Measurements from ENCODE around the gene FGD2.

FGD2 gene, protein sequence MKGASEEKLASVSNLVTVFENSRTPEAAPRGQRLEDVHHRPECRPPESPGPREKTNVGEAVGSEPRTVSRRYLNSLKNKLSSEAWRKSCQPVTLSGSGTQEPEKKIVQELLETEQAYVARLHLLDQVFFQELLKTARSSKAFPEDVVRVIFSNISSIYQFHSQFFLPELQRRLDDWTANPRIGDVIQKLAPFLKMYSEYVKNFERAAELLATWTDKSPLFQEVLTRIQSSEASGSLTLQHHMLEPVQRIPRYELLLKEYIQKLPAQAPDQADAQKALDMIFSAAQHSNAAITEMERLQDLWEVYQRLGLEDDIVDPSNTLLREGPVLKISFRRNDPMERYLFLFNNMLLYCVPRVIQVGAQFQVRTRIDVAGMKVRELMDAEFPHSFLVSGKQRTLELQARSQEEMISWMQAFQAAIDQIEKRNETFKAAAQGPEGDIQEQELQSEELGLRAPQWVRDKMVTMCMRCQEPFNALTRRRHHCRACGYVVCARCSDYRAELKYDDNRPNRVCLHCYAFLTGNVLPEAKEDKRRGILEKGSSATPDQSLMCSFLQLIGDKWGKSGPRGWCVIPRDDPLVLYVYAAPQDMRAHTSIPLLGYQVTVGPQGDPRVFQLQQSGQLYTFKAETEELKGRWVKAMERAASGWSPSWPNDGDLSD

DNA sequence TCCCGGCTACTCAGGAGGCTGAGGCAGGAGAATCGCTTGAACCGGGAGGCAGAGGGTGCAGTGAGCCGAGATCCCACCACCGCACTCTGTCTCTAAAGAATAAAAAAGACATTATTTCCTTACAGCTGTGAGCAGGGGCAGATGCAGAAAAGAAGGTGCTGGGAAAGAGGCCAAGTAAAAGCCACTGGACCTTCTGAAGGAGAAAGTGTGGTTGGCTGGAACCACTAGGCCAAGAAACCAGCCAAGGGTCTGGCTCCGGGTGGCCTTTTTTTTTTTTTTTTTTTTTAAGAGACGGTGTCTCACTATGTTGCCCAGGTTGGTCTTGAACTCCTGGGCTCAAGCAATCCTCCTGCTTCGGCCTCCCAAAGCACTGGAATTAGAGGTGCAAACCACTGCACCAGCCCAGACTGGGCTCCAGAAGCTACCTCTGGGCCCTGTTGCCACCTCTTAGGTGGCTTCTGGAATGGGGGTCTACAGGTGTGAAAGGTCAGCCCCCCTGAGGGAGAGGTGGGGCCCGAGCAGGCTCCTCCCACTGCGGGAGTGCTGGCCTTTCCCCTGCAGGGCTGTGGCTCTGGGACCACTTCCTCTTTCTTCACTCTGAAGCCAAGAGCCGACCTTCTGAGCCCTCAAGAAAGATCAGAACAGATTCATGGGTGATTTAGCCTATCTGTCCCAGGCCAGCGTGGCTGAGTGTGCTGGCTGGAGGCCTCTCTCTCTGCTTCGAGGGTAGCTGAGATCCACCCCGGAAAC is at the start of gene FGD2:
Gene FGD2 (plus strand): TSS at position 595 of the 750 bp plus-strand sequence. CDS start 163 bp downstream, outside the sequence.
- H3K27ac ChIP-seq: no peak within 1 kb of the TSS
- in situ Hi-C loops (cut with HindIII; ENCODE audit: low pct_ligation_motif_present, low sequenced_read_pairs): loop anchor here (25.0 kb wide), 1 partner anchor 243 kb away; no protein-coding TSS in a partner anchor
- H3K4me3 ChIP-seq (ENCODE audit: low read depth, low read length): no peak within 1 kb of the TSS
- no peaks in the 10 kb centered on the region for H3K27me3 ChIP-seq (replicated peaks)
- DNase-seq: no peak
- TF ChIP-seq, protein P1, sequence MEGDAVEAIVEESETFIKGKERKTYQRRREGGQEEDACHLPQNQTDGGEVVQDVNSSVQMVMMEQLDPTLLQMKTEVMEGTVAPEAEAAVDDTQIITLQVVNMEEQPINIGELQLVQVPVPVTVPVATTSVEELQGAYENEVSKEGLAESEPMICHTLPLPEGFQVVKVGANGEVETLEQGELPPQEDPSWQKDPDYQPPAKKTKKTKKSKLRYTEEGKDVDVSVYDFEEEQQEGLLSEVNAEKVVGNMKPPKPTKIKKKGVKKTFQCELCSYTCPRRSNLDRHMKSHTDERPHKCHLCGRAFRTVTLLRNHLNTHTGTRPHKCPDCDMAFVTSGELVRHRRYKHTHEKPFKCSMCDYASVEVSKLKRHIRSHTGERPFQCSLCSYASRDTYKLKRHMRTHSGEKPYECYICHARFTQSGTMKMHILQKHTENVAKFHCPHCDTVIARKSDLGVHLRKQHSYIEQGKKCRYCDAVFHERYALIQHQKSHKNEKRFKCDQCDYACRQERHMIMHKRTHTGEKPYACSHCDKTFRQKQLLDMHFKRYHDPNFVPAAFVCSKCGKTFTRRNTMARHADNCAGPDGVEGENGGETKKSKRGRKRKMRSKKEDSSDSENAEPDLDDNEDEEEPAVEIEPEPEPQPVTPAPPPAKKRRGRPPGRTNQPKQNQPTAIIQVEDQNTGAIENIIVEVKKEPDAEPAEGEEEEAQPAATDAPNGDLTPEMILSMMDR (IDR thresholded peaks at IDR 0.05; ENCODE audit: low read depth, low read length, missing control alignments): no peak
- no peaks in the 10 kb centered on the region for H3K36me3 ChIP-seq (replicated peaks)

DNA sequence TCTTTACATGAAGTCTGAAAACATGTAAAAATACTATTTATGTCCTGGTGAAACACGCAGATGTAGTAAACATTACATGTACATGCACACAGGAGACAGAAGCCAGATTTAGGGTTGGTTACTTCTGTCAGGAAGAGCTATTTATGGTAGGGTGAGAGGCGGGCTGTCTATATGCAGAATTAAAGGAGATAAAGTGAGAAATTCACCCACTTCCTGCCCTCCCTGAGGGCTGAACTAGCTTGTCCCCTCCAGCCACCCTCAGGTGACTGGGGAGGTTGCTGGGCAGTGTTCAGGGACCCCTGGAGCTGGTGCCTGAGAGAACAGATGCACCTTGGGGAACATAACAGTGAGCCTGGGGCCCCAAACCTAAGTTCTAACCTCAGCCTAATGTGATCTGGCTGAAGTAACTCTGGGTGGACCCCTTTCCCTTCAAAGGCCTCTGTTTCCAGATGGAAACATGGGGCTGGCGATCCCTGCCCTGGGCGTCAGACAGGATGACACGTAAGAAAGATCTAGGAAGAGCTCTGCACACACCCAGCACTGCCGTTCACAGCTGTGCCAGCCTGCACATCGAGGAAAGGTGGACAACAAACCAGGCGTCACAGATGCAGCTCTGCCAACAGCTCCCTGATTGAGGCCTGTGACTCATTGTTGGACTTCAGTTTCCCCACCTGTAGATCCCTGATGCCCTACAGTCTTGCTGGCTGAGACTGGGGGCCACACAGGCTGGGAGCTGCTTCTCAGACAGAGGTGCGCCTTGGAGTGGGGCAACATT is 49.6 kb upstream of the FGD2 start:
- no peaks in the 10 kb centered on the region for H3K27me3 ChIP-seq (replicated peaks)
- no peak overlapping the region for H3K4me3 ChIP-seq (ENCODE audit: low read depth, low read length)
- TF ChIP-seq, protein P1 (IDR thresholded peaks at IDR 0.05; ENCODE audit: low read depth, low read length, missing control alignments): no peak
- no peak overlapping the region for H3K27ac ChIP-seq
- no peak for DNase-seq
- no peaks in the 10 kb centered on the region for H3K36me3 ChIP-seq (replicated peaks)
- in situ Hi-C loops (cut with HindIII; ENCODE audit: low pct_ligation_motif_present, low sequenced_read_pairs): no loop called here

DNA sequence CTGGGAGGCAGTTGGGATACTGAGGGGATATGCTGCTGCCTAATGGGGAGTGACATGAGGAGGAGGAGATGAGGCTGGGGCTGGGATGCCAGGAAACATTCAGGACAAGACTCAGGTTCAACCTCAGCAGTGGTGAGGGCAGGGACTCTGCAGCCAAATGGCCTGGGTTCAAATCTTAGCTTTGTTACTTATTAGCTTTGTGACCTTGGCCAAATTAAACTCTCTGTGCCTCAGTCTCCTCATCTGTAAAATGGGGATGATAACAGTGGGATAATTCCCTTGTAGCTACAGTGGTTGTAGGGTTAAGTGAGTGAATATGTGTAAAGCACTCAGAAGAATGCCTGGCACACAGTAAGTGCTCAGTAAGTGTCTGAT is 49.0 kb upstream of the FGD2 start:
- in situ Hi-C loops (cut with HindIII; ENCODE audit: low pct_ligation_motif_present, low sequenced_read_pairs): no loop called here
- H3K27ac ChIP-seq: no peak overlapping the region
- H3K36me3 ChIP-seq (replicated peaks): no peaks in the 10 kb centered on the region
- H3K4me3 ChIP-seq (ENCODE audit: low read depth, low read length): no peak overlapping the region
- H3K27me3 ChIP-seq (replicated peaks): no peaks in the 10 kb centered on the region
- DNase-seq: no peak
- TF ChIP-seq, protein P1 (IDR thresholded peaks at IDR 0.05; ENCODE audit: low read depth, low read length, missing control alignments): no peak

DNA sequence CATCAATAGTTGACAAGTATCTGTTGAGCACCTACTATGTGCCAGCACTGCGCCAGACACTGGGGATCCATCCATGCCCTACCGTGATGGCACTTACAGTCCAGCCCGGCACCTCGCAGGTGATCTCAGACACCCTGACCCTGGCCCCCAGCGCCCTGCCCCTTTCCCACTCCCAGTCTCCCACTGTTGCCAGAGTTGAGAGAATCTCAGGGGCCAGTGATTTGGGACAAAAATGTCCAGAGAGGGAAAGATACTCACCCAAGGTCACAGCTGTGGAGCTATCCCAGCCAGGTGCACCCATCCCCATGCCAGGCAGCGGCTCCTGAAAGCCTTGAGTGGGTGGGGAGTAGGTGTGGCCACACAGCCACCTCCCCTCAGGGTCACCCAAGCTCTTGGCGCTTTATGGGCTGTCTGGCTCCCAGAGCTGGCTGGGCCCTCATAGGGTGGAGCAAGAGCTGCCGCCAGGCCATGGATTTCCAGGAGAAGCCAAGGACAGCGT is 47.6 kb upstream of the FGD2 start:
- H3K4me3 ChIP-seq (ENCODE audit: low read depth, low read length): no peak overlapping the region
- no peak for DNase-seq
- H3K27me3 ChIP-seq (replicated peaks): no peaks in the 10 kb centered on the region
- in situ Hi-C loops (cut with HindIII; ENCODE audit: low pct_ligation_motif_present, low sequenced_read_pairs): no loop called here
- no peaks in the 10 kb centered on the region for H3K36me3 ChIP-seq (replicated peaks)
- TF ChIP-seq, protein P1 (IDR thresholded peaks at IDR 0.05; ENCODE audit: low read depth, low read length, missing control alignments): no peak
- no peak overlapping the region for H3K27ac ChIP-seq

DNA sequence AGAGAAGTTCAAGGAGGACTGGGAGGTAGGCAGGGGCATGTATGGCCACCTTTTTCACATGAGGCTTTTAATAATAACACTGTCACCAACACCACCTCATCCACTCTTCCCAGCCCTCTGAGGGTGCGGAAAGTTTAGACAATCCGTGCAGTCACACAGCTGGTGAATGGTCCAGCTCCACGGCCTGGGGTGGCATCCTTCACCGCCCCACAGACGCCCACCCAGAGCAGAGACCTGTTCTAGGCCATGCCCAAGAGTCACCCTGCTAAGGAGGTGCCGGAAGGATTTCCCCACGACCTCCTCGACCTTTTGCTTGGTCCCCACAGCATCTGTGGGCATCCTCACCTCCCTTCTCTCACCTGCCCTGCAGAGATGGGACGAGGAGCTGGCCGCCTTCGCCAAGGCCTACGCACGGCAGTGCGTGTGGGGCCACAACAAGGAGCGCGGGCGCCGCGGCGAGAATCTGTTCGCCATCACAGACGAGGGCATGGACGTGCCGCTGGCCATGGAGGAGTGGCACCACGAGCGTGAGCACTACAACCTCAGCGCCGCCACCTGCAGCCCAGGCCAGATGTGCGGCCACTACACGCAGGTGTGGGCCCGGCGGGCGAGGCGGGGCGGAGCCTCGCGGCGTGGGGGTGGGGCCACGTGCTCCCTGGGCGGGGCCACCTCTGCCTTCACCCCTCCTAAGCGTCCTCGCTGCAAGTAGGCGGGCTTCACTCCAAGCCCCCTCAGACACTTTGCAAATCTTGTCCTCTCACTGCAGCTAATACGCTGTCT is 46.5 kb upstream of the FGD2 start:
- Histone ChIP-seq H3K36me3 (replicated peaks) (no peaks in the 10 kb centered on the region), H3K4me3 (ENCODE audit: low read depth, low read length) (no peak overlapping the region), H3K27me3 (replicated peaks) (no peaks in the 10 kb centered on the region), H3K27ac (no peak overlapping the region)
- no peak for DNase-seq
- in situ Hi-C loops (cut with HindIII; ENCODE audit: low pct_ligation_motif_present, low sequenced_read_pairs): no loop called here
- TF ChIP-seq, protein P1 (IDR thresholded peaks at IDR 0.05; ENCODE audit: low read depth, low read length, missing control alignments): no peak

All from brain microvascular endothelial cell (primary cell).